HG03354 (cell line): ENCODE measurements around the gene APOL6.
"Not testable (repeated sequence)": the region's sequence is repeated elsewhere in the genome, so short reads cannot be mapped to it uniquely, and the experiment has no call there.

Experiments used
- ATAC-seq: cut with Tn5 transposase; IDR thresholded peaks from one replicate; pipeline ENCODE4 v1.9.1; 2021; ENCODE audit warnings: mild to moderate bottlenecking; ENCODE audit not compliant: unreplicated experiment, poor library complexity, severe bottlenecking

APOL6 gene

GRCh38 chr22:35663371-35663770, 15.1 kb downstream of the APOL6 start:
- no peak for ATAC-seq

GRCh38 chr22:35664955-35665587, 16.8 kb downstream of the APOL6 start:
- ATAC-seq: no peak

GRCh38 chr22:35666699-35667098, 18.5 kb downstream of the APOL6 start:
- ATAC-seq: not testable (repeated sequence)

- no peak for ATAC-seq
Observed at GRCh38 chr22:35674335-35674734, 26.1 kb downstream of the APOL6 start.

GRCh38 chr22:35676065-35676464, 27.8 kb downstream of the APOL6 start:
- not testable (repeated sequence) for ATAC-seq

- ATAC-seq: no peak
Observed at GRCh38 chr22:35677460-35678187, 29.4 kb downstream of the APOL6 start.

- ATAC-seq: no peak
Observed at GRCh38 chr22:35678836-35679235, 30.6 kb downstream of the APOL6 start.

GRCh38 chr22:35679492-35679891, 31.2 kb downstream of the APOL6 start:
- not testable (repeated sequence) for ATAC-seq

- no peak for ATAC-seq
Observed at GRCh38 chr22:35681454-35682052, 33.3 kb downstream of the APOL6 start.

- no peak for ATAC-seq
Observed at GRCh38 chr22:35683560-35683959, 35.3 kb downstream of the APOL6 start.

- ATAC-seq: no peak
Observed at GRCh38 chr22:35684270-35684700, 36.0 kb downstream of the APOL6 start.

- ATAC-seq: no peak
Observed at GRCh38 chr22:35684732-35685131, 36.5 kb downstream of the APOL6 start.

GRCh38 chr22:35685731-35686130, 37.5 kb downstream of the APOL6 start:
- no peak for ATAC-seq

- ATAC-seq: no peak
Observed at GRCh38 chr22:35686298-35686697, 38.1 kb downstream of the APOL6 start.

- no peak for ATAC-seq
Observed at GRCh38 chr22:35687461-35687860, 39.2 kb downstream of the APOL6 start.

- no peak for ATAC-seq
Observed at GRCh38 chr22:35688913-35689675, 40.8 kb downstream of the APOL6 start.

- no peak for ATAC-seq
Observed at GRCh38 chr22:35690001-35690400, 41.8 kb downstream of the APOL6 start.

- no peak for ATAC-seq
Observed at GRCh38 chr22:35695202-35695601, 47.0 kb downstream of the APOL6 start.

GRCh38 chr22:35697142-35697541, 48.9 kb downstream of the APOL6 start:
- no peak for ATAC-seq

- not testable (repeated sequence) for ATAC-seq
Observed at GRCh38 chr22:35699852-35700251, 51.6 kb downstream of the APOL6 start.
